PC-9 (cell line): Measurements from ENCODE around the gene ERCC5. TPM values are rescaled to one million over a fixed set of nuclear protein-coding genes. Genes with fewer than 3 reads are reported as not detected.

ENCODE experiments used
- BruUV-seq: library from RNA; stranded (reverse); fragments of 400-500 nt; replicated peaks from 2 replicates; lab custom pipeline; 2021; lab: Mats Ljungman, UMichigan
- CTCF ChIA-PET: fragments of 300-600 bp; sonication (Branson Sonifier 250); formaldehyde crosslinking; loops from one replicate; lab custom pipeline; 2022; ENCODE audit warnings: antibody characterized with exemption; lab: Charles Lee
- POLR2A ChIA-PET: fragments of 300-600 bp; sonication (Branson Sonifier 250); formaldehyde crosslinking; loops from one replicate; lab custom pipeline; 2022; ENCODE audit warnings: antibody characterized with exemption; ENCODE audit not compliant: unreplicated experiment; lab: Charles Lee
- DNase-seq, 2 experiments: peaks; one replicate each; pipeline versions ENCODE4 v3.0.0 to v3.0.0-alpha.2; 2015 to 2022; ENCODE audit warnings: mixed read lengths in 1 of 2
- H2AFZ ChIP-seq: fragments of 200-600 bp; sonication (generic); 2 replicates; pipeline ENCODE4 v1.8.1; 2017; ENCODE audit warnings: antibody characterized with exemption
- H3F3A ChIP-seq: fragments of 200-600 bp; sonication (generic); 2 replicates; pipeline ENCODE4 v1.8.1; 2017; ENCODE audit warnings: antibody characterized with exemption, mild to moderate bottlenecking, low read depth; ENCODE audit not compliant: insufficient read depth
- H3K27ac ChIP-seq: fragments of 200-600 bp; sonication (generic); 2 replicates; pipeline ENCODE4 v1.6.1; 2016; ENCODE audit warnings: mixed run types
- H3K27me3 ChIP-seq: fragments of 200-600 bp; sonication (generic); 2 replicates; pipeline ENCODE4 v1.6.1; 2016; ENCODE audit warnings: low read depth, mixed run types; ENCODE audit not compliant: insufficient read depth
- H3K36me3 ChIP-seq: fragments of 200-600 bp; sonication (generic); 2 replicates; pipeline ENCODE4 v1.6.1; 2016; ENCODE audit warnings: low read depth, mixed run types
- H3K4me1 ChIP-seq: fragments of 200-600 bp; sonication (generic); replicated peaks from 2 replicates; pipeline ENCODE4 v1.6.1; 2016; ENCODE audit warnings: mixed run types; ENCODE audit not compliant: insufficient read depth
- H3K4me2 ChIP-seq: fragments of 200-600 bp; sonication (generic); 2 replicates; pipeline ENCODE4 v1.6.1; 2017; ENCODE audit warnings: mixed run types
- H3K4me3 ChIP-seq: fragments of 200-600 bp; sonication (generic); 2 replicates; pipeline ENCODE4 v1.6.1; 2016; ENCODE audit warnings: mixed run types
- H3K79me2 ChIP-seq: fragments of 200-600 bp; sonication (generic); 2 replicates; pipeline ENCODE4 v1.6.1; 2017; ENCODE audit warnings: low read depth, mixed run types
- H3K9me2 ChIP-seq: fragments of 200-600 bp; sonication (generic); 2 replicates; pipeline ENCODE4 v1.8.1; 2017; ENCODE audit warnings: mild to moderate bottlenecking; ENCODE audit not compliant: insufficient read depth
- H3K9me3 ChIP-seq: fragments of 200-600 bp; sonication (generic); 2 replicates; pipeline ENCODE4 v1.8.1; 2016; ENCODE audit warnings: low read depth; ENCODE audit not compliant: insufficient read depth
- H4K20me1 ChIP-seq: fragments of 200-600 bp; sonication (generic); 2 replicates; pipeline ENCODE4 v1.8.1; 2017; ENCODE audit not compliant: insufficient read depth
- EZH2 ChIP-seq: fragments of 200-600 bp; sonication (generic); IDR thresholded peaks from 2 replicates; pipeline ENCODE4 v1.8.0; 2017; ENCODE audit warnings: antibody characterized with exemption, low read depth
- intact Hi-C: fragments of 100-400 bp; cut with micrococcal nuclease; formaldehyde crosslinking; loops from one replicate; pipeline ENCODE4 v1.10.0; 2022; ENCODE audit not compliant: unreplicated experiment
- total RNA-seq: library from RNA; stranded (reverse); gene quantifications from 2 replicates; pipeline ENCODE4 v1.2.3, GENCODE V29; 2021
- TF ChIP-seq, protein P1 (sequence below): fragments of 200-600 bp; sonication (generic); conservative IDR thresholded peaks from 2 replicates; pipeline ENCODE4 v1.6.1; 2017; ENCODE audit warnings: mixed run types, antibody characterized with exemption, mild to moderate bottlenecking, moderate library complexity

ERCC5 gene
- total RNA-seq, 1 experiment from 2014 or later: 33.9 TPM

DNA sequence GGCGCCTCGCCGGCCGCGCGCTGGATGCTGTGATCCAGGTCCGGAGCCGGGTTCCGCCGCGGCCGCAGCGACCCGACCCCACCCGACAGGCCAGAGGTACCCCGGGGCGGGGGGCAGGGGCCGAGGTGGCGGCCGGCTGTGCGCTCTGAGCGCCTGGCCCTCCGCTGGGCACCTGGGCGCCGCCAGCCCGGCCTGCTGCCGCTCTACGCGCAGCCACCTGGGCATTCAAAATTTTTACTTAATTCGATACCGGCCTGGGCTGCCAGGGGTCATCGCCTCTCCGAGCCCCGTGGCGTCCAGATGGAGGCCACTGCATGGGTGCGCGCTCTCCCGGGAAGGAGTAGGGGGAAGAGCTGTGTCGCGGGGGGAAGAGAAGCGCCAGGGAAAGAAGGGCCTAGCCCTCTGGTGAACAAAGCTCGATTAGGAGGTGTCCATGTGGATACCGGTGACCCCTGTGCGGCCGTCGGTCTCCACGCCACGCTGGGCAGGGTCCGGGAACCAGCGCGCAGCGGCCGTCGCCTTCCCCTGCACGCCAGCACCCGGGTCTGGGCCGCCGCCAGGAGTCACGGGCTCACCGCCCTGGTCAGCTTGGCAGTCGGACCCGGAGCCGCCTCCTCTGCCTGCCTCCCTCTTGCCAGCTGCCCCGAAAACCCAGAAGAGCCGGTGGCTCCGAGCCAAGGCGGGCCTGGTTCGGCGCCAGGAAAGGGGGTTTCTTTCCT is 46.2 kb upstream of the ERCC5 start:
- TF ChIP-seq EZH2: no peak
- TF ChIP-seq, protein P1, sequence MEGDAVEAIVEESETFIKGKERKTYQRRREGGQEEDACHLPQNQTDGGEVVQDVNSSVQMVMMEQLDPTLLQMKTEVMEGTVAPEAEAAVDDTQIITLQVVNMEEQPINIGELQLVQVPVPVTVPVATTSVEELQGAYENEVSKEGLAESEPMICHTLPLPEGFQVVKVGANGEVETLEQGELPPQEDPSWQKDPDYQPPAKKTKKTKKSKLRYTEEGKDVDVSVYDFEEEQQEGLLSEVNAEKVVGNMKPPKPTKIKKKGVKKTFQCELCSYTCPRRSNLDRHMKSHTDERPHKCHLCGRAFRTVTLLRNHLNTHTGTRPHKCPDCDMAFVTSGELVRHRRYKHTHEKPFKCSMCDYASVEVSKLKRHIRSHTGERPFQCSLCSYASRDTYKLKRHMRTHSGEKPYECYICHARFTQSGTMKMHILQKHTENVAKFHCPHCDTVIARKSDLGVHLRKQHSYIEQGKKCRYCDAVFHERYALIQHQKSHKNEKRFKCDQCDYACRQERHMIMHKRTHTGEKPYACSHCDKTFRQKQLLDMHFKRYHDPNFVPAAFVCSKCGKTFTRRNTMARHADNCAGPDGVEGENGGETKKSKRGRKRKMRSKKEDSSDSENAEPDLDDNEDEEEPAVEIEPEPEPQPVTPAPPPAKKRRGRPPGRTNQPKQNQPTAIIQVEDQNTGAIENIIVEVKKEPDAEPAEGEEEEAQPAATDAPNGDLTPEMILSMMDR: no peak
- H3K79me2 ChIP-seq: peaks cover 7% of the 10 kb centered on the region
- POLR2A ChIA-PET: interaction anchor here (0.6 kb wide), 1 partner anchor 169 kb away, joined by 3 read pairs; no protein-coding TSS in a partner anchor
- no peaks in the 10 kb centered on the region for H3K36me3 ChIP-seq
- no peaks in the 10 kb centered on the region for H3K27me3 ChIP-seq
- peak overlapping the region; percentile 87 for H3K4me3 ChIP-seq
- no peaks in the 10 kb centered on the region for H3K9me3 ChIP-seq
- peak overlapping the region; percentile 93 for H3K4me2 ChIP-seq
- H2AFZ ChIP-seq: peak overlapping the region; percentile 100
- H3K27ac ChIP-seq: no peak overlapping the region
- H3K9me2 ChIP-seq: no peaks in the 10 kb centered on the region
- BruUV-seq: no TSS peak
- H4K20me1 ChIP-seq: no peaks in the 10 kb centered on the region
- intact Hi-C loops: loop anchor here (1.0 to 5.0 kb wide), 4 partner anchors 27 to 203 kb away; partner anchors contain the start of genes TEX30 and TPP2
- DNase-seq: no peak
- H3K4me1 ChIP-seq: peaks cover 15% of the 10 kb centered on the region; the same call in 1 of the 2 replicates
- no peaks in the 10 kb centered on the region for H3F3A ChIP-seq
- CTCF ChIA-PET: no interaction called here

DNA sequence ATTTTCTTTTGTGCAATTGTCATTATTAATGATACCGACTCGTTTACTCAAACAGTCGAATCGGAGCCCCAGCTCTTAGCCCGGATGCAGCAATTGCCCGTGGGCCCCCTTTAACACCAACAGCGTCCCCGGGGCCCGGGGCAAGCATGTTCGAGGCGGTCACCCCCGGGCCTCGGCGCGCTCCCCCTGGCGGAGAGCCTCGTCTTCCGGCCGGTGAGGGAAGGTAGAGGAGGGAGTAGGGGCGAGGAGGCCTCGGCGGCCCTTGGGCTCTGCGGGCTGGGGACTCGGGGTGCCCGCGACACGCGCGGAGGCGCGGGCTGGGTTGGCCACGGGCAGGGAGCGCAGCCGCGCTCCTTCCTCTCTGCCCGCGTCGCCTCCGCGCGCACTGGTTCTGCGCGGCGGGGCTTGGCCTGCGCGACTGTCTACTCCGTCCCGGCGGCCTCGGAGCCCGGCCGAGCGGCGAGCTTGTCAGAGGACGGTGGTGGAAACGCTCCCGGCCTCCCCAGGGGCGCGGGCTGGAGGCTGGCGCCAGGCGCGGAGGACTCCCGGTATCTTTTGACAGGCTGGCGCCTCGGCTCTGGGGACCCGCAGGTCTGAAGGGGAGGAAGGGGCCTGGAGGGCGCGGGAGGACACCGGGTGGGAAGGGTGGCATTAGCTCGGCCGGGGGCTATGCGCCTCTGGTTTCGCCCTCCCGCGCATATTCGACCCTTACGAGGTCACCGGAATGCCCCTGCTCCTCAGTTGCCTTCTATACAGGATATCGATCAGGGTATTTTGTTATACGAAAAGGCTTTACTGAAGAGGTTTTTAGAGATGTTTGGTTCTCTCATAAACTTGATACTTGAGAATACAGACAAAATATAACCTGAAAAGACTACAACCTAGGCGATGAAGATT is 45.4 kb upstream of the ERCC5 start:
- H3K4me1 ChIP-seq: peaks cover 15% of the 10 kb centered on the region; the same call in 1 of the 2 replicates
- TF ChIP-seq, protein P1: peak; percentile 82
- no peak for TF ChIP-seq EZH2
- H4K20me1 ChIP-seq: no peaks in the 10 kb centered on the region
- peak overlapping the region; percentile 93 for H3K4me2 ChIP-seq
- H3F3A ChIP-seq: no peaks in the 10 kb centered on the region
- no peak overlapping the region for H3K27ac ChIP-seq
- no TSS peak for BruUV-seq
- CTCF ChIA-PET: interaction anchor here (0.8 kb wide), 1 partner anchor 8 kb away, joined by 3 read pairs; no protein-coding TSS in a partner anchor
- peak overlapping the region; percentile 100 for H2AFZ ChIP-seq
- H3K9me3 ChIP-seq: no peaks in the 10 kb centered on the region
- H3K79me2 ChIP-seq: peaks cover 7% of the 10 kb centered on the region
- peak overlapping the region; percentile 87 for H3K4me3 ChIP-seq
- H3K36me3 ChIP-seq: no peaks in the 10 kb centered on the region
- H3K27me3 ChIP-seq: no peaks in the 10 kb centered on the region
- DNase-seq: peak; percentile 59 to 81
- H3K9me2 ChIP-seq: no peaks in the 10 kb centered on the region
- intact Hi-C loops: loop anchor here (1.0 to 5.0 kb wide), 3 partner anchors 28 to 73 kb away; partner anchors contain the start of gene TEX30
- POLR2A ChIA-PET: interaction anchor here (0.6 kb wide), 2 partner anchors 26 to 169 kb away, joined by 3 to 13 read pairs; no protein-coding TSS in a partner anchor

DNA sequence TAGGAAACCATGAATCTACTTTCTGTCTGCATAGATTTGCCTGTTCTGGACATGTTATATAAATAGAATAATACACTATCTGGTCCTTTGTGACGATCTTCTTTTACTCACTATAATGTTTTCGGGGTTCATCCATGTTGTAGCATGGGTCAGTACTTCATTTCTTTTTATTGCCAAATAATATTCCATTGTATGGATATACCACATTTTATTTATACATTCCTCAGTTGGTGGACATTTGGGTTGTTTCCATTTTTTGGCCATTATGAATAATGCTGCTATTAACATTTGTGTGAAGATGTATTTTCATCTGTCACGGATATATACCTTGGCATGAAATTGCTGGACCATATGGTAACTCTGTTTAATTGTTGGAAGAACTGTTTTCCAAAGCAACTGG is 40.2 kb upstream of the ERCC5 start:
- no peaks in the 10 kb centered on the region for H3F3A ChIP-seq
- H3K27me3 ChIP-seq: no peaks in the 10 kb centered on the region
- no peak for TF ChIP-seq EZH2
- TF ChIP-seq, protein P1: no peak
- peaks cover 5% of the 10 kb centered on the region for H3K79me2 ChIP-seq
- H3K4me1 ChIP-seq: 0 out of 2 replicates have a peak, but pooled peaks cover 6% of the 10 kb centered on the region
- no peak overlapping the region for H3K4me2 ChIP-seq
- H3K36me3 ChIP-seq: no peaks in the 10 kb centered on the region
- ChIA-PET CTCF (no interaction called here), POLR2A (no interaction called here)
- no peak for DNase-seq
- no TSS peak for BruUV-seq
- no peaks in the 10 kb centered on the region for H3K9me2 ChIP-seq
- H3K9me3 ChIP-seq: no peaks in the 10 kb centered on the region
- H3K27ac ChIP-seq: no peak overlapping the region
- H2AFZ ChIP-seq: no peak overlapping the region
- H4K20me1 ChIP-seq: no peaks in the 10 kb centered on the region
- intact Hi-C loops: no loop called here
- no peak overlapping the region for H3K4me3 ChIP-seq
